PFSK-1 (cell line): ENCODE data around the gene BMX.

Source experiments
- FOXP2 ChIP-seq: optimal IDR thresholded peaks from 2 replicates; pipeline ENCODE3; 2011; ENCODE audit warnings: borderline replicate concordance, control low read depth, inconsistent platforms; ENCODE audit not compliant: insufficient read depth; ENCODE audit errors: extremely low read length, extremely low read depth
- POLR2AphosphoS5 ChIP-seq: IDR thresholded peaks from 2 replicates; pipeline ENCODE4 v1.6.1; 2012; ENCODE audit warnings: low read depth, mild to moderate bottlenecking, control low read depth, low read length, moderate library complexity
- REST ChIP-seq, 2 experiments: IDR thresholded peaks; 2 replicates each; pipeline versions ENCODE4 v1.6.1 to v1.8.0; 2011 to 2012; ENCODE audit warnings: low read depth in 2 of 2, low read length in 2 of 2, control low read depth in 1 of 2, inconsistent platforms in 1 of 2, mild to moderate bottlenecking in 1 of 2, moderate library complexity in 1 of 2; ENCODE audit not compliant: insufficient read depth in 1 of 2
- SIN3A ChIP-seq: IDR thresholded peaks from 2 replicates; pipeline ENCODE4 v1.6.1; 2012; ENCODE audit warnings: mild to moderate bottlenecking, low read length, moderate library complexity, borderline replicate concordance; ENCODE audit not compliant: insufficient read depth
- TAF1 ChIP-seq: IDR thresholded peaks from 2 replicates; pipeline ENCODE4 v1.6.1; 2012; ENCODE audit warnings: low read length, control low read depth, borderline replicate concordance; ENCODE audit not compliant: insufficient read depth

Gene BMX

GRCh38 chrX:15523088-15523487 lies 22.5 kb downstream of the BMX start:
- TF ChIP-seq POLR2AphosphoS5: no peak
- TF ChIP-seq TAF1: no peak
- TF ChIP-seq REST (IDR thresholded peaks at IDR 0.05; ENCODE audit: insufficient read depth in 1 of 2, low read depth in 2 of 2, low read length in 2 of 2): no peak
- TF ChIP-seq SIN3A: no peak
- no peak for TF ChIP-seq FOXP2

GRCh38 chrX:15524417-15524816 lies 23.8 kb downstream of the BMX start:
- TF ChIP-seq POLR2AphosphoS5 (no peak), FOXP2 (no peak), SIN3A (no peak), REST (IDR thresholded peaks at IDR 0.05; ENCODE audit: insufficient read depth in 1 of 2, low read depth in 2 of 2, low read length in 2 of 2) (no peak), TAF1 (no peak)

GRCh38 chrX:15525664-15526416 lies 25.2 kb downstream of the BMX start:
- TF ChIP-seq POLR2AphosphoS5 (no peak), REST (IDR thresholded peaks at IDR 0.05; ENCODE audit: insufficient read depth in 1 of 2, low read depth in 2 of 2, low read length in 2 of 2) (no peak), TAF1 (no peak), FOXP2 (no peak), SIN3A (no peak)

- no peak for TF ChIP-seq POLR2AphosphoS5
- TF ChIP-seq TAF1: no peak
- TF ChIP-seq FOXP2: no peak
- no peak for TF ChIP-seq SIN3A
- TF ChIP-seq REST (IDR thresholded peaks at IDR 0.05; ENCODE audit: insufficient read depth in 1 of 2, low read depth in 2 of 2, low read length in 2 of 2): no peak
These were observed 28.6 kb downstream of the BMX start for GRCh38 chrX:15529165-15529564.

DNA sequence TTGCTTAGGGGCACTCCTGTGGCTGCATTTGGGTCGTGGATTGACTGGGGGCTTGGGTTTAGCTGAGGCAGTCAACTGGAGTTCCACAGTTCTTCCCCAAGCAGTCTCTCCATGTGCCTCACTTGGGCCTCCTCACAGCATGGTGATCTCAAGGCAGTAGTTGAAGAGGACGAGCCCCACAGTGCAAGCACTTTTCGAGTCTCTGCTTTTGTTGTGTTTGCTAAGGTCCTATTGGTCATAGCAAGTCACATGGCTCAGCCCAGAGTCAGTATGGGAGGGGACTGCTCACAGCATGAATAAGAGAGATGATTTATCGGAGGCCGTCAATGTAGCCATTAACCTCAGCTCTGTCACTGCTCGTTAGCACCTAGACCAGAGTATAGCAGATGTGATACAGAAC lies 29.7 kb downstream of the BMX start:
- TF ChIP-seq REST (IDR thresholded peaks at IDR 0.05; ENCODE audit: insufficient read depth in 1 of 2, low read depth in 2 of 2, low read length in 2 of 2) (no peak), TAF1 (no peak), SIN3A (no peak), FOXP2 (no peak), POLR2AphosphoS5 (no peak)
